Spleen (tissue), 3 donors: ENCODE measurements around the gene ITGB2.

Experiments
- POLR2A ChIP-seq, 3 donors: fragments of 450-650 bp; IDR thresholded peaks; one replicate each; pipeline ENCODE4 v1.5.1; 2017; ENCODE audit warnings: antibody characterized with exemption in 3 of 3, mild to moderate bottlenecking in 1 of 3
- POLR2AphosphoS5 ChIP-seq, 3 donors: sonication (generic); formaldehyde crosslinking; IDR thresholded peaks; one replicate each; pipeline ENCODE4 v1.5.1; 2017; ENCODE audit warnings: antibody characterized with exemption in 3 of 3

DNA sequence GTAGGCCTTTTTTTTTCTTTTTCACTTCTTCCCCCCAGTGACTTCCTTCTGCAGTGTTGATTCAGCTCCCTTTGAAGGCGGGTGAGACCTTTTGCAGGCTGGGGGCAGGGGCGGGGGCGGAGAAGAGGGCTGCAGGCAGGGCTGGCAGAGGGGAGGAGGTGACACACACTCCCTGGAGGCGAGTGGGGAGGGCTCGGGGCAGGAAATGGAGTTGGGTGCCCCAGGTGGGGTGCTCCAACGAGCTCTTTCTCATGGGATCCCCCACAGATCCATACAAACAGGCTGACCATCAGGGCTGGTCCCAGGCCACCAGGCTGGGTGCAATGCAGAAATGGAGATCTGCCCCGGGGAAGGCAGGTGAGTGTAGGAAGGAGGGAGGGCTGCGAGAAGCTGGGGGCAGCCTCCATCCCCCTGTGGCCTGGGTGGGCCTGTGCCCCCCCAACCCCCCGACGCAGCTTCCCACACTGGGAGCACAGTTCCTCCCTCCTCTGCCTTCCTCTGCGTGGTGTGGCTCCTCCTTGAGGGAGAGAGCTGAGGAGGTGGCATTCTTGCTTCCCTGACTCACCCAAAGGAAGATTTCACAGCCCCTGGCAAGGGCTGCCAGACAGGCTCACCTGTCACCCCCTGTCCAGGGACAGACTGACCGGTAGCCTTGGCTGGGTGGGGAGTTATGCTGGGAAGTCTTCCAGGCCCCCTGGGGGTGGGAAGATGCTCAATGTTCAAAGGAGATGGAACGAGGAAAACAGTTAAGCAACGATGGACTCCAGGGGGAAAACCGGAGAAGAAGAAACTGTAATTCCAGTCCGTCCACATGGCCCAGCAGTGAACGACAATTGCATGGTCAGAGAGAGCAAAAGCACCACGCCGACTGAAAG, 7.1 kb upstream of the ITGB2 start:
- peak; percentile 60 to 78 (median 78) for TF ChIP-seq POLR2AphosphoS5 (IDR thresholded peaks at IDR 0.05)
- no peak for TF ChIP-seq POLR2A (IDR thresholded peaks at IDR 0.05)
